CD4-positive, alpha-beta T cell (primary cell): ENCODE data around the gene TMEM51. TPM values are rescaled to one million over a fixed set of nuclear protein-coding genes. Genes with fewer than 3 reads are reported as not detected.

Experiments
- ATAC-seq: fragments of 200-7000 bp; cut with Tn5 transposase; one replicate; pipeline ENCODE4 v1.10.0; 2022; ENCODE audit warnings: mild to moderate bottlenecking; ENCODE audit not compliant: poor library complexity
- CTCF ChIA-PET: fragments of 350-600 bp; sonication (Branson Sonifier 250); formaldehyde crosslinking; loops from one replicate; lab custom pipeline; 2021; ENCODE audit warnings: antibody characterized with exemption, inconsistent platforms; lab: Charles Lee
- POLR2A ChIA-PET: fragments of 350-600 bp; sonication (Branson Sonifier 250); formaldehyde crosslinking; loops from one replicate; lab custom pipeline; 2021; ENCODE audit warnings: antibody characterized with exemption, inconsistent platforms; lab: Charles Lee
- DNase-seq, 14 experiments: peaks; one replicate each; pipeline ENCODE4 v3.0.0-alpha.2; 2013 to 2020; ENCODE audit warnings: mixed read lengths in 2 of 14
- H3K27ac ChIP-seq, 2 donors: one replicate each; pipeline versions ENCODE4 v1.5.1 to v1.7.0; 2013; ENCODE audit warnings: low read length in 2 of 2, low read depth in 1 of 2, mild to moderate bottlenecking in 1 of 2
- H3K27me3 ChIP-seq, 2 experiments: 1 replicate in 1 of 2; 2 replicates in 1 of 2; pipeline versions ENCODE4 v1.6.1 to v1.7.0; 2013; ENCODE audit warnings: low read length in 2 of 2, control low read depth in 1 of 2, mild to moderate bottlenecking in 1 of 2, moderate library complexity in 1 of 2; ENCODE audit not compliant: insufficient read depth in 2 of 2, control insufficient read depth in 1 of 2
- H3K36me3 ChIP-seq: one replicate; pipeline ENCODE4 v1.6.1; 2013; ENCODE audit warnings: low read length, control low read depth; ENCODE audit not compliant: insufficient read depth
- H3K4me1 ChIP-seq: one replicate; pipeline ENCODE4 v1.6.1; 2013; ENCODE audit warnings: low read length, control low read depth; ENCODE audit not compliant: insufficient read depth
- H3K4me3 ChIP-seq: one replicate; pipeline ENCODE4 v1.5.1; 2013; ENCODE audit warnings: mild to moderate bottlenecking, low read length, moderate library complexity
- H3K9me3 ChIP-seq, 2 experiments: 1 replicate in 1 of 2; 2 replicates in 1 of 2; pipeline versions ENCODE4 v1.6.1 to v1.7.0; 2013; ENCODE audit warnings: low read length in 2 of 2, mild to moderate bottlenecking in 2 of 2, control low read depth in 1 of 2, moderate library complexity in 1 of 2; ENCODE audit not compliant: control insufficient read depth in 1 of 2, insufficient read depth in 1 of 2
- H3K27ac Mint-ChIP-seq: one replicate; pipeline ENCODE4 v1.8.0; 2020; ENCODE audit warnings: mixed read lengths
- H3K27me3 Mint-ChIP-seq: one replicate; pipeline ENCODE4 v1.8.0; 2021; ENCODE audit warnings: mixed read lengths
- H3K36me3 Mint-ChIP-seq: one replicate; pipeline ENCODE4 v1.8.0; 2021; ENCODE audit warnings: low read depth, mixed read lengths
- H3K4me1 Mint-ChIP-seq: one replicate; pipeline ENCODE4 v1.8.0; 2021; ENCODE audit warnings: low read depth, mixed read lengths
- H3K4me3 Mint-ChIP-seq: one replicate; pipeline ENCODE4 v1.8.0; 2020; ENCODE audit warnings: mild to moderate bottlenecking, mixed read lengths
- H3K9me3 Mint-ChIP-seq: one replicate; pipeline ENCODE4 v1.8.0; 2020; ENCODE audit warnings: mixed read lengths
- CTCF ChIP-seq: fragments of 200-600 bp; IDR thresholded peaks from one replicate; pipeline ENCODE4 v1.8.0; 2022; ENCODE audit warnings: antibody characterized with exemption, mild to moderate bottlenecking
- intact Hi-C, 2 experiments: fragments of 100-400 bp; cut with DNase I in 1 of 2; cut with micrococcal nuclease in 1 of 2; formaldehyde crosslinking; loops; one replicate each; pipeline versions ENCODE4 v1.15.1 to v1.9.0; 2023 to 2025; cut with DNase I, micrococcal nuclease
- total RNA-seq, 174 experiments: library from RNA in 2 of 174; stranded (reverse) in 2 of 174; gene quantifications; one replicate each; pipeline ENCODE4 v1.2.3 and lab custom pipeline; 2021 to 2026

The TMEM51 gene
- total RNA-seq, 2 experiments from 2014 or later, result not detected

- ATAC-seq, result no peak
- Mint-ChIP-seq H3K27ac (no peak overlapping the region), H3K36me3 (no peaks in the 10 kb centered on the region), H3K4me3 (no peak overlapping the region), H3K27me3 (peaks cover 43% of the 10 kb centered on the region), H3K4me1 (no peaks in the 10 kb centered on the region), H3K9me3 (peaks cover 4% of the 10 kb centered on the region)
- no peak overlapping the region for H3K27ac ChIP-seq
- no peak overlapping the region for H3K4me3 ChIP-seq
- H3K36me3 ChIP-seq, result no peaks in the 10 kb centered on the region
- H3K27me3 ChIP-seq, result peaks cover 0 to 11% of the 10 kb centered on the region in 2 experiments
- CTCF ChIA-PET, result no interaction called here
- H3K4me1 ChIP-seq, result no peaks in the 10 kb centered on the region
- no peak for DNase-seq
- H3K9me3 ChIP-seq, result no peaks in the 10 kb centered on the region
- intact Hi-C loops, result no loop called here
- POLR2A ChIA-PET, result no interaction called here
- TF ChIP-seq CTCF, result no peak
Observed at GRCh38 chr1:15176898-15177665, 23.5 kb downstream of the TMEM51 start.

GRCh38 chr1:15177710-15178166 lies 24.2 kb downstream of the TMEM51 start:
- Mint-ChIP-seq H3K4me3 (no peak overlapping the region), H3K4me1 (no peaks in the 10 kb centered on the region), H3K36me3 (no peaks in the 10 kb centered on the region), H3K27ac (no peak overlapping the region), H3K27me3 (peaks cover 39% of the 10 kb centered on the region), H3K9me3 (peaks cover 4% of the 10 kb centered on the region)
- peak in 2 of 14 experiments; percentile 38 to 51 for DNase-seq
- TF ChIP-seq CTCF, result no peak
- H3K36me3 ChIP-seq, result no peaks in the 10 kb centered on the region
- ChIA-PET CTCF (no interaction called here), POLR2A (no interaction called here)
- no peaks in the 10 kb centered on the region for H3K4me1 ChIP-seq
- no peak for ATAC-seq
- H3K4me3 ChIP-seq, result no peak overlapping the region
- no peak overlapping the region for H3K27ac ChIP-seq
- H3K27me3 ChIP-seq, result peaks cover 0 to 11% of the 10 kb centered on the region in 2 experiments
- no peaks in the 10 kb centered on the region for H3K9me3 ChIP-seq
- intact Hi-C loops, result no loop called here

GRCh38 chr1:15178571-15179484 lies 25.3 kb downstream of the TMEM51 start:
- Histone ChIP-seq H3K4me1 (no peaks in the 10 kb centered on the region), H3K9me3 (no peaks in the 10 kb centered on the region), H3K27ac (no peak overlapping the region), H3K27me3 (peaks cover 0 to 11% of the 10 kb centered on the region in 2 experiments), H3K4me3 (no peak overlapping the region), H3K36me3 (no peaks in the 10 kb centered on the region)
- intact Hi-C loops, result no loop called here
- Mint-ChIP-seq H3K27ac (no peak overlapping the region), H3K4me3 (no peak overlapping the region), H3K27me3 (peaks cover 48% of the 10 kb centered on the region), H3K9me3 (peaks cover 4% of the 10 kb centered on the region), H3K4me1 (no peaks in the 10 kb centered on the region), H3K36me3 (no peaks in the 10 kb centered on the region)
- no peak for ATAC-seq
- ChIA-PET POLR2A (no interaction called here), CTCF (no interaction called here)
- TF ChIP-seq CTCF, result no peak
- DNase-seq, result no peak
